Immature natural killer cell (primary cell): ENCODE measurements around the gene TXK. TPM values are rescaled to one million over a fixed set of nuclear protein-coding genes. Genes with fewer than 3 reads are reported as not detected.

Source experiments
- DNase-seq, 3 donors: peaks; one replicate each; pipeline ENCODE4 v3.0.0; 2022; ENCODE audit warnings: mixed read lengths in 1 of 3
- H3K27ac Mint-ChIP-seq, 6 donors: one replicate each; pipeline ENCODE4 v1.8.0; 2020; ENCODE audit warnings: mixed read lengths in 6 of 6, mild to moderate bottlenecking in 5 of 6, inconsistent platforms in 4 of 6, moderate library complexity in 3 of 6
- H3K27me3 Mint-ChIP-seq, 3 donors: one replicate each; pipeline ENCODE4 v1.8.0; 2020 to 2021; ENCODE audit warnings: low read depth in 3 of 3, mild to moderate bottlenecking in 3 of 3, mixed read lengths in 3 of 3, moderate library complexity in 3 of 3, inconsistent platforms in 1 of 3
- H3K36me3 Mint-ChIP-seq, 3 donors: one replicate each; pipeline ENCODE4 v1.8.0; 2020; ENCODE audit warnings: mixed read lengths in 3 of 3, inconsistent platforms in 2 of 3, mild to moderate bottlenecking in 2 of 3
- H3K4me1 Mint-ChIP-seq, 2 donors: one replicate each; pipeline ENCODE4 v1.8.0; 2020; ENCODE audit warnings: inconsistent platforms in 2 of 2, mild to moderate bottlenecking in 2 of 2, mixed read lengths in 2 of 2, moderate library complexity in 1 of 2
- H3K4me3 Mint-ChIP-seq, 5 donors: one replicate each; pipeline ENCODE4 v1.8.0; 2020; ENCODE audit warnings: mild to moderate bottlenecking in 5 of 5, mixed read lengths in 5 of 5, inconsistent platforms in 3 of 5, moderate library complexity in 3 of 5
- H3K9me3 Mint-ChIP-seq, 6 donors: one replicate each; pipeline ENCODE4 v1.8.0; 2020; ENCODE audit warnings: mild to moderate bottlenecking in 6 of 6, mixed read lengths in 6 of 6, inconsistent platforms in 4 of 6, moderate library complexity in 3 of 6
- polyA plus RNA-seq, 3 donors: library from polyadenylated mRNA; unstranded; fragments of 300-500 nt; fragmentation: Illumina TruSeq; gene quantifications; one replicate each; pipeline ENCODE4 v1.2.3, GENCODE V29; 2021

TXK gene
- polyA plus RNA-seq, 3 donors from 2014 or later = 176 to 314 (median 243) TPM

- Mint-ChIP-seq H3K4me3 (peak overlapping the region in 1 of 5 donors; percentile 10), H3K4me1 (peaks cover 44 to 45% of the 10 kb centered on the region in 2 donors), H3K36me3 (peaks cover 0 to 7% (median 3%) of the 10 kb centered on the region in 3 donors), H3K27ac (no peak overlapping the region), H3K9me3 (no peaks in the 10 kb centered on the region), H3K27me3 (peaks cover 14 to 30% (median 30%) of the 10 kb centered on the region in 3 donors)
- DNase-seq = no peak
Observed at GRCh38 chr4:48049483-48049882, 84.6 kb downstream of the TXK start.

GRCh38 chr4:48047896-48048295, 86.2 kb downstream of the TXK start:
- peak in 1 of 3 donors; percentile 6 for DNase-seq
- Mint-ChIP-seq H3K9me3 (no peaks in the 10 kb centered on the region), H3K27me3 (peaks cover 18 to 36% (median 30%) of the 10 kb centered on the region in 3 donors), H3K27ac (peak overlapping the region in 1 of 6 donors; percentile 24), H3K4me1 (peaks cover 60% of the 10 kb centered on the region in 2 donors), H3K36me3 (peaks cover 0 to 7% (median 3%) of the 10 kb centered on the region in 3 donors), H3K4me3 (peak overlapping the region; percentile 7 to 83 (median 71))

GRCh38 chr4:48047421-48047844, 86.6 kb downstream of the TXK start:
- Mint-ChIP-seq H3K4me1 (peaks cover 63 to 64% of the 10 kb centered on the region in 2 donors), H3K27ac (peak overlapping the region in 4 of 6 donors; percentile 1 to 79 (median 4)), H3K9me3 (no peaks in the 10 kb centered on the region), H3K27me3 (peaks cover 18 to 39% (median 31%) of the 10 kb centered on the region in 3 donors), H3K36me3 (peaks cover 0 to 7% (median 3%) of the 10 kb centered on the region in 3 donors), H3K4me3 (peak overlapping the region; percentile 69 to 83 (median 77))
- peak; percentile 76 to 83 (median 81) for DNase-seq

- Mint-ChIP-seq H3K27me3 (peaks cover 23 to 42% (median 27%) of the 10 kb centered on the region in 3 donors), H3K36me3 (peaks cover 0 to 7% (median 3%) of the 10 kb centered on the region in 3 donors), H3K27ac (no peak overlapping the region), H3K4me3 (peak overlapping the region; percentile 9 to 71 (median 34)), H3K4me1 (peaks cover 63 to 64% of the 10 kb centered on the region in 2 donors), H3K9me3 (no peaks in the 10 kb centered on the region)
- DNase-seq = no peak
Observed at GRCh38 chr4:48046059-48046458, 88.0 kb downstream of the TXK start.

GRCh38 chr4:48044298-48044697, 89.8 kb downstream of the TXK start:
- DNase-seq = no peak
- peak overlapping the region in 4 of 5 donors; percentile 0 to 48 (median 24) for H3K4me3 Mint-ChIP-seq
- peaks cover 0 to 1% (median 0%) of the 10 kb centered on the region in 3 donors for H3K36me3 Mint-ChIP-seq
- no peak overlapping the region for H3K27ac Mint-ChIP-seq
- no peaks in the 10 kb centered on the region for H3K9me3 Mint-ChIP-seq
- H3K27me3 Mint-ChIP-seq = peaks cover 11 to 34% (median 25%) of the 10 kb centered on the region in 3 donors
- peaks cover 63 to 64% of the 10 kb centered on the region in 2 donors for H3K4me1 Mint-ChIP-seq

GRCh38 chr4:48043504-48043903, 90.5 kb downstream of the TXK start:
- H3K4me1 Mint-ChIP-seq = peaks cover 58 to 61% of the 10 kb centered on the region in 2 donors
- no peak for DNase-seq

GRCh38 chr4:48042979-48043461, 91.0 kb downstream of the TXK start:
- Mint-ChIP-seq H3K36me3 (no peaks in the 10 kb centered on the region), H3K27ac (no peak overlapping the region), H3K27me3 (peaks cover 12 to 30% (median 18%) of the 10 kb centered on the region in 3 donors), H3K4me1 (peaks cover 53 to 56% of the 10 kb centered on the region in 2 donors), H3K9me3 (no peaks in the 10 kb centered on the region), H3K4me3 (no peak overlapping the region)
- DNase-seq = no peak

More at GRCh38 chr4:48043504-48043903, 90.5 kb downstream of the TXK start:
- Mint-ChIP-seq H3K9me3 (no peaks in the 10 kb centered on the region), H3K27me3 (peaks cover 15 to 34% (median 21%) of the 10 kb centered on the region in 3 donors), H3K4me3 (no peak overlapping the region), H3K27ac (no peak overlapping the region), H3K36me3 (no peaks in the 10 kb centered on the region)

- peaks cover 0 to 4% (median 0%) of the 10 kb centered on the region in 3 donors for H3K36me3 Mint-ChIP-seq
- DNase-seq = no peak
- no peak overlapping the region for H3K4me3 Mint-ChIP-seq
- peaks cover 39 to 42% of the 10 kb centered on the region in 2 donors for H3K4me1 Mint-ChIP-seq
- H3K9me3 Mint-ChIP-seq = no peaks in the 10 kb centered on the region
- H3K27ac Mint-ChIP-seq = no peak overlapping the region
- H3K27me3 Mint-ChIP-seq = peaks cover 6 to 26% (median 12%) of the 10 kb centered on the region in 3 donors
Observed at GRCh38 chr4:48041535-48042137, 92.4 kb downstream of the TXK start.

GRCh38 chr4:48039561-48039960, 94.5 kb downstream of the TXK start:
- Mint-ChIP-seq H3K27ac (no peak overlapping the region), H3K9me3 (no peaks in the 10 kb centered on the region), H3K27me3 (peaks cover 6 to 18% (median 12%) of the 10 kb centered on the region in 3 donors), H3K4me3 (no peak overlapping the region), H3K36me3 (peaks cover 0 to 4% (median 0%) of the 10 kb centered on the region in 3 donors), H3K4me1 (peaks cover 19 to 21% of the 10 kb centered on the region in 2 donors)
- DNase-seq = no peak

- no peaks in the 10 kb centered on the region for H3K9me3 Mint-ChIP-seq
- H3K27ac Mint-ChIP-seq = no peak overlapping the region
Observed at GRCh38 chr4:48038666-48039065, 95.4 kb downstream of the TXK start.

GRCh38 chr4:48037117-48037462, 97.0 kb downstream of the TXK start:
- DNase-seq = no peak
- no peaks in the 10 kb centered on the region for H3K9me3 Mint-ChIP-seq
- H3K27ac Mint-ChIP-seq = no peak overlapping the region
- peaks cover 5 to 9% (median 9%) of the 10 kb centered on the region in 3 donors for H3K27me3 Mint-ChIP-seq
- H3K4me3 Mint-ChIP-seq = no peak overlapping the region
- peaks cover 3 to 6% of the 10 kb centered on the region in 2 donors for H3K4me1 Mint-ChIP-seq
- H3K36me3 Mint-ChIP-seq = peaks cover 0 to 4% (median 0%) of the 10 kb centered on the region in 3 donors

More at GRCh38 chr4:48038666-48039065, 95.4 kb downstream of the TXK start:
- peaks cover 13 to 17% of the 10 kb centered on the region in 2 donors for H3K4me1 Mint-ChIP-seq
- H3K36me3 Mint-ChIP-seq = peaks cover 0 to 4% (median 0%) of the 10 kb centered on the region in 3 donors
- H3K4me3 Mint-ChIP-seq = no peak overlapping the region
- peaks cover 6 to 15% (median 14%) of the 10 kb centered on the region in 3 donors for H3K27me3 Mint-ChIP-seq
- DNase-seq = no peak

GRCh38 chr4:48035952-48036351, 98.1 kb downstream of the TXK start:
- peaks cover 2 to 5% (median 4%) of the 10 kb centered on the region in 3 donors for H3K27me3 Mint-ChIP-seq
- H3K4me1 Mint-ChIP-seq = peaks cover 3 to 6% of the 10 kb centered on the region in 2 donors
- no peak overlapping the region for H3K27ac Mint-ChIP-seq
- no peaks in the 10 kb centered on the region for H3K9me3 Mint-ChIP-seq
- DNase-seq = no peak
- H3K4me3 Mint-ChIP-seq = no peak overlapping the region
- peaks cover 0 to 4% (median 0%) of the 10 kb centered on the region in 3 donors for H3K36me3 Mint-ChIP-seq

GRCh38 chr4:48033825-48034413, 100.1 kb downstream of the TXK start:
- H3K36me3 Mint-ChIP-seq = peaks cover 0 to 4% (median 0%) of the 10 kb centered on the region in 3 donors

GRCh38 chr4:48033412-48033811, 100.6 kb downstream of the TXK start:
- Mint-ChIP-seq H3K9me3 (no peaks in the 10 kb centered on the region), H3K4me3 (no peak overlapping the region), H3K27ac (no peak overlapping the region), H3K36me3 (peaks cover 0 to 4% (median 0%) of the 10 kb centered on the region in 3 donors), H3K4me1 (peaks cover 3 to 6% of the 10 kb centered on the region in 2 donors), H3K27me3 (peaks cover 0 to 2% (median 2%) of the 10 kb centered on the region in 3 donors)
- DNase-seq = no peak

More at GRCh38 chr4:48033825-48034413, 100.1 kb downstream of the TXK start:
- H3K4me1 Mint-ChIP-seq = peaks cover 3 to 6% of the 10 kb centered on the region in 2 donors
- H3K4me3 Mint-ChIP-seq = no peak overlapping the region
- H3K9me3 Mint-ChIP-seq = no peaks in the 10 kb centered on the region
- DNase-seq = peak; percentile 51 to 62 (median 51)
- H3K27me3 Mint-ChIP-seq = peaks cover 2 to 4% (median 2%) of the 10 kb centered on the region in 3 donors
- H3K27ac Mint-ChIP-seq = peak overlapping the region in 1 of 6 donors; percentile 80
